ENCODE data around the gene FLOT1. TPM values are rescaled to one million over a fixed set of nuclear protein-coding genes. Genes with fewer than 3 reads are reported as not detected.

The FLOT1 gene
- total and polyA plus RNA-seq, 12 donors, result 162 to 599 (median 348) TPM

Small RNA genes lying within 50 kb of the gene (small RNA-seq; reads per million reads assigned to genes)
- gene RF00019 (0 reads per million in 2 donors), gene RN7SL353P (0 reads per million in 2 donors)

Other genes with a start within 250 kb of the FLOT1 start
- 10 to 100 TPM; 27.4 to 75.6 (median 51.6) TPM for gene GNL1, start 186.2 kb downstream of the FLOT1 start, total RNA-seq
- gene GNL1, start 186.2 kb downstream of the FLOT1 start, polyA plus RNA-seq, result 10 to 100 TPM; 33.2 to 86.7 (median 72.5) TPM
- gene PRR3, start 185.4 kb downstream of the FLOT1 start, total RNA-seq, result 10 to 100 TPM in 5 of 9 donors, 1 to 10 TPM in 4; 1.8 to 20.2 (median 10.8) TPM
- 10 to 100 TPM; 20.3 to 25.5 (median 22.8) TPM for gene PRR3, start 185.4 kb downstream of the FLOT1 start, polyA plus RNA-seq
- 10 to 100 TPM; 24.6 to 53.1 (median 36.2) TPM for gene ABCF1, start 171.2 kb downstream of the FLOT1 start, total RNA-seq
- 10 to 100 TPM; 18.7 to 75.2 (median 41.3) TPM for gene ABCF1, start 171.2 kb downstream of the FLOT1 start, polyA plus RNA-seq
- 100 to 1,000 TPM in 1 of 9 donors, 10 to 100 TPM in 8; 33.3 to 102 (median 68.4) TPM for gene PPP1R10, start 125.4 kb downstream of the FLOT1 start, total RNA-seq
- 10 to 100 TPM; 28.8 to 99.1 (median 61.1) TPM for gene PPP1R10, start 125.4 kb downstream of the FLOT1 start, polyA plus RNA-seq
- 100 to 1,000 TPM in 1 of 9 donors, 10 to 100 TPM in 8; 51.0 to 105 (median 75.2) TPM for gene MRPS18B, start 124.8 kb downstream of the FLOT1 start, total RNA-seq
- 10 to 100 TPM; 43.0 to 90.5 (median 48.5) TPM for gene MRPS18B, start 124.8 kb downstream of the FLOT1 start, polyA plus RNA-seq
- gene ATAT1, start 115.8 kb downstream of the FLOT1 start, total RNA-seq, result 10 to 100 TPM in 1 of 9 donors, 1 to 10 TPM in 7, under 1 TPM in 1; 0.78 to 10.1 (median 6.8) TPM
- 10 to 100 TPM; 10.1 to 16.3 (median 13.0) TPM for gene ATAT1, start 115.8 kb downstream of the FLOT1 start, polyA plus RNA-seq
- 10 to 100 TPM in 8 of 9 donors, 1 to 10 TPM in 1; 1.8 to 25.7 (median 16.6) TPM for gene C6orf136, start 95.6 kb downstream of the FLOT1 start, total RNA-seq
- gene C6orf136, start 95.6 kb downstream of the FLOT1 start, polyA plus RNA-seq, result 10 to 100 TPM; 20.0 to 73.7 (median 49.7) TPM
- 10 to 100 TPM; 16.4 to 39.7 (median 28.0) TPM for gene DHX16, start 69.7 kb downstream of the FLOT1 start, total RNA-seq
- gene DHX16, start 69.7 kb downstream of the FLOT1 start, polyA plus RNA-seq, result 10 to 100 TPM; 37.7 to 75.9 (median 39.0) TPM
- gene PPP1R18, start 56.0 kb downstream of the FLOT1 start, total RNA-seq, result 10 to 100 TPM in 8 of 9 donors, 1 to 10 TPM in 1; 6.4 to 58.9 (median 37.3) TPM
- 100 to 1,000 TPM in 2 of 3 donors, 10 to 100 TPM in 1; 33.1 to 120 (median 115) TPM for gene PPP1R18, start 56.0 kb downstream of the FLOT1 start, polyA plus RNA-seq
- gene NRM, start 51.7 kb downstream of the FLOT1 start, total RNA-seq, result 10 to 100 TPM in 4 of 9 donors, 1 to 10 TPM in 5; 1.8 to 22.6 (median 10.0) TPM
- gene NRM, start 51.7 kb downstream of the FLOT1 start, polyA plus RNA-seq, result 10 to 100 TPM; 11.4 to 39.3 (median 24.9) TPM
- 10 to 100 TPM in 5 of 9 donors, 1 to 10 TPM in 4; 2.8 to 27.6 (median 12.0) TPM for gene MDC1, start 25.4 kb downstream of the FLOT1 start, total RNA-seq
- gene MDC1, start 25.4 kb downstream of the FLOT1 start, polyA plus RNA-seq, result 10 to 100 TPM; 16.8 to 26.9 (median 21.0) TPM
- gene TUBB, start 22.3 kb downstream of the FLOT1 start, total RNA-seq, result 100 to 1,000 TPM in 8 of 9 donors, 10 to 100 TPM in 1; 90.3 to 439 (median 219) TPM
- 100 to 1,000 TPM; 107 to 473 (median 177) TPM for gene TUBB, start 22.3 kb downstream of the FLOT1 start, polyA plus RNA-seq
- 10 to 100 TPM in 7 of 9 donors, 1 to 10 TPM in 2; 1.6 to 66.2 (median 38.2) TPM for gene IER3, start 1.9 kb upstream of the FLOT1 start, total RNA-seq
- gene IER3, start 1.9 kb upstream of the FLOT1 start, polyA plus RNA-seq, result 100 to 1,000 TPM in 1 of 3 donors, 10 to 100 TPM in 2; 10.3 to 136 (median 49.1) TPM
- 100 to 1,000 TPM in 4 of 9 donors, 10 to 100 TPM in 5; 33.5 to 239 (median 81.2) TPM for gene DDR1, start 141.8 kb upstream of the FLOT1 start, total RNA-seq
- gene DDR1, start 141.8 kb upstream of the FLOT1 start, polyA plus RNA-seq, result 10 to 100 TPM; 18.0 to 53.3 (median 50.5) TPM
- gene GTF2H4, start 165.5 kb upstream of the FLOT1 start, total RNA-seq, result 10 to 100 TPM in 7 of 9 donors, 1 to 10 TPM in 2; 3.7 to 48.6 (median 17.4) TPM
- gene GTF2H4, start 165.5 kb upstream of the FLOT1 start, polyA plus RNA-seq, result 10 to 100 TPM; 30.8 to 71.9 (median 57.8) TPM
- 10 to 100 TPM; 17.1 to 51.6 (median 31.1) TPM for gene VARS2, start 171.6 kb upstream of the FLOT1 start, total RNA-seq
- 10 to 100 TPM; 21.2 to 89.6 (median 55.4) TPM for gene VARS2, start 171.6 kb upstream of the FLOT1 start, polyA plus RNA-seq
- gene SFTA2, start 189.5 kb upstream of the FLOT1 start, total RNA-seq, result 1 to 10 TPM in 1 of 9 donors, under 1 TPM in 2, not detected in 6; 0.38 to 1.5 (median 0.39) TPM
- under 1 TPM in 2 of 3 donors, not detected in 1; 0.20 to 0.24 TPM for gene SFTA2, start 189.5 kb upstream of the FLOT1 start, polyA plus RNA-seq
- gene MUCL3, start 198.3 kb upstream of the FLOT1 start, total RNA-seq, result not detected
- under 1 TPM in 2 of 3 donors, not detected in 1; under 0.01 to 0.02 TPM for gene MUCL3, start 198.3 kb upstream of the FLOT1 start, polyA plus RNA-seq
- not detected for gene MUC21, start 241.0 kb upstream of the FLOT1 start, total RNA-seq
- gene MUC21, start 241.0 kb upstream of the FLOT1 start, polyA plus RNA-seq, result under 1 TPM in 2 of 3 donors, not detected in 1; 0.16 to 0.34 TPM